Effector memory CD8-positive, alpha-beta T cell (primary cell): ENCODE results near the gene KIFAP3.
"Not testable (repeated sequence)": the region's sequence is repeated elsewhere in the genome, so short reads cannot be mapped to it uniquely, and the experiment has no call there.

Experiments
- ATAC-seq: fragments of 150-1000 bp; cut with Tn5 transposase; replicated peaks from 2 replicates; pipeline ENCODE4 v1.10.0; 2021; ENCODE audit warnings: mild to moderate bottlenecking, moderate library complexity
- DNase-seq, 3 experiments: peaks; one replicate each; pipeline ENCODE4 v3.0.0; 2021
- H3K27ac Mint-ChIP-seq, 2 donors: one replicate each; pipeline ENCODE4 v1.8.0; 2022; ENCODE audit warnings: mild to moderate bottlenecking in 2 of 2, mixed read lengths in 2 of 2, moderate library complexity in 2 of 2
- H3K27me3 Mint-ChIP-seq, 2 donors: one replicate each; pipeline ENCODE4 v1.8.0; 2022; ENCODE audit warnings: mixed read lengths in 2 of 2
- H3K36me3 Mint-ChIP-seq: one replicate; pipeline ENCODE4 v1.8.0; 2022; ENCODE audit warnings: mild to moderate bottlenecking, moderate library complexity, mixed read lengths; ENCODE audit not compliant: insufficient read depth
- H3K4me1 Mint-ChIP-seq, 2 donors: one replicate each; pipeline ENCODE4 v1.8.0; 2022; ENCODE audit warnings: low read depth in 2 of 2, mixed read lengths in 2 of 2
- H3K4me3 Mint-ChIP-seq, 2 donors: one replicate each; pipeline ENCODE4 v1.8.0; 2022; ENCODE audit warnings: mild to moderate bottlenecking in 2 of 2, mixed read lengths in 2 of 2, moderate library complexity in 2 of 2
- H3K9me3 Mint-ChIP-seq, 2 donors: one replicate each; pipeline ENCODE4 v1.8.0; 2022; ENCODE audit warnings: mixed read lengths in 2 of 2

KIFAP3 gene

GRCh38 chr1:170076952-170077351 is 2.5 kb upstream of the KIFAP3 start:
- not testable (repeated sequence) for ATAC-seq, H3K27ac Mint-ChIP-seq, H3K36me3 Mint-ChIP-seq, H3K4me3 Mint-ChIP-seq, DNase-seq, H3K9me3 Mint-ChIP-seq, H3K27me3 Mint-ChIP-seq
- peaks cover 19 to 29% of the 10 kb centered on the region in 2 donors for H3K4me1 Mint-ChIP-seq

GRCh38 chr1:170076199-170076598 is 1.7 kb upstream of the KIFAP3 start:
- peaks cover 19 to 31% of the 10 kb centered on the region in 2 donors for H3K4me1 Mint-ChIP-seq
- ATAC-seq = no peak

GRCh38 chr1:170075186-170075585 is 691 bp upstream of the KIFAP3 start:
- H3K36me3 Mint-ChIP-seq = peaks cover 8% of the 10 kb centered on the region
- H3K4me1 Mint-ChIP-seq = peaks cover 24 to 41% of the 10 kb centered on the region in 2 donors
- peak overlapping the region; percentile 84 to 87 for H3K4me3 Mint-ChIP-seq
- DNase-seq (peak in 1 of 3 experiments; percentile 8), ATAC-seq (no peak)
- H3K9me3 Mint-ChIP-seq = no peaks in the 10 kb centered on the region
- peak overlapping the region; percentile 93 to 96 for H3K27ac Mint-ChIP-seq
- H3K27me3 Mint-ChIP-seq = no peaks in the 10 kb centered on the region

More at GRCh38 chr1:170076199-170076598, 1.7 kb upstream of the KIFAP3 start:
- no peak for DNase-seq
- Mint-ChIP-seq H3K27me3 (no peaks in the 10 kb centered on the region), H3K4me3 (no peak overlapping the region), H3K9me3 (no peaks in the 10 kb centered on the region), H3K27ac (no peak overlapping the region), H3K36me3 (peaks cover 8% of the 10 kb centered on the region)

GRCh38 chr1:170073893-170074249 is 624 bp downstream of the KIFAP3 start:
- Mint-ChIP-seq H3K36me3 (peaks cover 8% of the 10 kb centered on the region), H3K4me3 (peak overlapping the region; percentile 84 to 87), H3K27me3 (no peaks in the 10 kb centered on the region), H3K9me3 (no peaks in the 10 kb centered on the region), H3K27ac (peak overlapping the region; percentile 93 to 96), H3K4me1 (peaks cover 32 to 52% of the 10 kb centered on the region in 2 donors)
- DNase-seq (no peak), ATAC-seq (no peak)

- Mint-ChIP-seq H3K4me3 (no peak overlapping the region), H3K9me3 (no peaks in the 10 kb centered on the region), H3K4me1 (peaks cover 38 to 68% of the 10 kb centered on the region in 2 donors), H3K27me3 (no peaks in the 10 kb centered on the region), H3K27ac (no peak overlapping the region), H3K36me3 (peaks cover 8% of the 10 kb centered on the region)
- DNase-seq (no peak), ATAC-seq (no peak)
These were observed 3.1 kb downstream of the KIFAP3 start for GRCh38 chr1:170071378-170071777.

GRCh38 chr1:170068923-170069322 is 5.6 kb downstream of the KIFAP3 start:
- H3K27me3 Mint-ChIP-seq = no peaks in the 10 kb centered on the region

GRCh38 chr1:170067253-170067819 is 7.2 kb downstream of the KIFAP3 start:
- Mint-ChIP-seq H3K4me1 (peaks cover 27 to 54% of the 10 kb centered on the region in 2 donors), H3K4me3 (no peak overlapping the region), H3K9me3 (no peaks in the 10 kb centered on the region), H3K27me3 (no peaks in the 10 kb centered on the region), H3K27ac (no peak overlapping the region), H3K36me3 (no peaks in the 10 kb centered on the region)
- DNase-seq = no peak
- no peak for ATAC-seq

More at GRCh38 chr1:170068923-170069322, 5.6 kb downstream of the KIFAP3 start:
- Mint-ChIP-seq H3K36me3 (no peaks in the 10 kb centered on the region), H3K4me3 (peak overlapping the region; percentile 37 to 48), H3K9me3 (no peaks in the 10 kb centered on the region), H3K27ac (peak overlapping the region; percentile 4 to 42), H3K4me1 (peaks cover 22 to 55% of the 10 kb centered on the region in 2 donors)
- ATAC-seq = no peak
- no peak for DNase-seq

GRCh38 chr1:170064821-170065220 is 9.7 kb downstream of the KIFAP3 start:
- Mint-ChIP-seq H3K27ac (no peak overlapping the region), H3K9me3 (peaks cover 0 to 3% of the 10 kb centered on the region in 2 donors), H3K4me3 (no peak overlapping the region), H3K27me3 (no peaks in the 10 kb centered on the region), H3K4me1 (peaks cover 23 to 42% of the 10 kb centered on the region in 2 donors), H3K36me3 (no peaks in the 10 kb centered on the region)
- DNase-seq (no peak), ATAC-seq (no peak)

- Mint-ChIP-seq H3K27ac (no peak overlapping the region), H3K9me3 (peaks cover 0 to 3% of the 10 kb centered on the region in 2 donors), H3K27me3 (no peaks in the 10 kb centered on the region), H3K4me1 (peaks cover 15 to 42% of the 10 kb centered on the region in 2 donors), H3K4me3 (no peak overlapping the region), H3K36me3 (no peaks in the 10 kb centered on the region)
- DNase-seq (no peak), ATAC-seq (no peak)
These were observed 11.2 kb downstream of the KIFAP3 start for GRCh38 chr1:170063109-170063826.

- not testable (repeated sequence) for H3K27ac Mint-ChIP-seq, ATAC-seq, H3K9me3 Mint-ChIP-seq, H3K36me3 Mint-ChIP-seq, DNase-seq, H3K27me3 Mint-ChIP-seq, H3K4me3 Mint-ChIP-seq
- H3K4me1 Mint-ChIP-seq = peaks cover 14 to 34% of the 10 kb centered on the region in 2 donors
These were observed 12.8 kb downstream of the KIFAP3 start for GRCh38 chr1:170061676-170062075.

GRCh38 chr1:170060015-170060520 is 14.4 kb downstream of the KIFAP3 start:
- not testable (repeated sequence) for DNase-seq, H3K36me3 Mint-ChIP-seq, ATAC-seq, H3K4me3 Mint-ChIP-seq, H3K27ac Mint-ChIP-seq, H3K9me3 Mint-ChIP-seq, H3K27me3 Mint-ChIP-seq
- peaks cover 14 to 31% of the 10 kb centered on the region in 2 donors for H3K4me1 Mint-ChIP-seq

- DNase-seq (no peak), ATAC-seq (no peak)
- Mint-ChIP-seq H3K4me1 (peaks cover 18 to 48% of the 10 kb centered on the region in 2 donors), H3K27ac (peak overlapping the region in 1 of 2 donors; percentile 3), H3K27me3 (no peaks in the 10 kb centered on the region), H3K36me3 (peaks cover 20% of the 10 kb centered on the region), H3K9me3 (peaks cover 0 to 6% of the 10 kb centered on the region in 2 donors), H3K4me3 (no peak overlapping the region)
These were observed 25.2 kb downstream of the KIFAP3 start for GRCh38 chr1:170049176-170049800.

- H3K9me3 Mint-ChIP-seq = peaks cover 0 to 6% of the 10 kb centered on the region in 2 donors
- ATAC-seq = no peak
- H3K27me3 Mint-ChIP-seq = no peaks in the 10 kb centered on the region
- peaks cover 18 to 41% of the 10 kb centered on the region in 2 donors for H3K4me1 Mint-ChIP-seq
- peak overlapping the region in 1 of 2 donors; percentile 3 for H3K27ac Mint-ChIP-seq
- DNase-seq = no peak
- H3K4me3 Mint-ChIP-seq = no peak overlapping the region
- H3K36me3 Mint-ChIP-seq = peaks cover 14% of the 10 kb centered on the region
These were observed 26.0 kb downstream of the KIFAP3 start for GRCh38 chr1:170048515-170048914.
